GM23248 (cell line): Measurements from ENCODE around the gene CELF1.

Source experiments
- EZH2 ChIP-seq: fragments of 200-600 bp; sonication (generic); IDR thresholded peaks from 2 replicates; pipeline ENCODE4 v1.6.1; 2018; ENCODE audit warnings: antibody characterized with exemption, mild to moderate bottlenecking; ENCODE audit not compliant: insufficient read depth, poor library complexity, severe bottlenecking
- EZH2phosphoT487 ChIP-seq: fragments of 200-600 bp; sonication (generic); IDR thresholded peaks from 2 replicates; pipeline ENCODE4 v1.6.1; 2018; ENCODE audit warnings: antibody characterized with exemption, moderate library complexity, mild to moderate bottlenecking, low read depth; ENCODE audit not compliant: insufficient read depth

- TF ChIP-seq EZH2phosphoT487 (no peak), EZH2 (no peak)
Observed at GRCh38 chr11:47449541-47449940, 103.4 kb downstream of the CELF1 start.
